GM06990 (cell line): ENCODE results near the gene KCND3.

Experiments used
- DNase-seq: peaks from one replicate; pipeline ENCODE4 v3.0.0-alpha.2; 2011; ENCODE audit not compliant: insufficient read length; ENCODE audit errors: extremely low read depth
- H3K27me3 ChIP-seq: replicated peaks from 2 replicates; pipeline ENCODE4 v1.6.0; 2011; ENCODE audit warnings: low read length; ENCODE audit not compliant: control insufficient read depth, insufficient read depth
- H3K36me3 ChIP-seq: 2 replicates; pipeline ENCODE4 v1.5.1; 2011; ENCODE audit warnings: low read length; ENCODE audit not compliant: control insufficient read depth, insufficient read depth
- H3K4me3 ChIP-seq: replicated peaks from 2 replicates; pipeline ENCODE4 v1.5.1; 2011; ENCODE audit warnings: low read depth, mild to moderate bottlenecking, control low read depth, low read length
- CTCF ChIP-seq: IDR thresholded peaks from 2 replicates; pipeline ENCODE4 v1.5.1; 2011; ENCODE audit warnings: low read length, control low read depth, mild to moderate bottlenecking, inconsistent platforms; ENCODE audit not compliant: insufficient read depth, poor library complexity, severe bottlenecking

The KCND3 gene

GRCh38 chr1:111989531-111990025, at the start of gene KCND3:
TSS of gene KCND3 (minus strand) at chr1:111989668.
- peak; percentile 14 for DNase-seq
- peak within 1 kb of the TSS; percentile 44 for H3K4me3 ChIP-seq
- no peak for TF ChIP-seq CTCF
- H3K27me3 ChIP-seq = peaks cover 5% of the 10 kb centered on the region
- no peaks in the 10 kb centered on the region for H3K36me3 ChIP-seq

GRCh38 chr1:112034277-112034676, 44.8 kb upstream of the KCND3 start:
- Histone ChIP-seq H3K4me3 (no peak overlapping the region), H3K36me3 (no peaks in the 10 kb centered on the region), H3K27me3 (no peaks in the 10 kb centered on the region; the same call in 1 of the 2 replicates)
- TF ChIP-seq CTCF = no peak
- DNase-seq = no peak

GRCh38 chr1:112033439-112034120, 44.1 kb upstream of the KCND3 start:
- no peaks in the 10 kb centered on the region; the same call in 1 of the 2 replicates for H3K27me3 ChIP-seq
- no peak overlapping the region for H3K4me3 ChIP-seq
- DNase-seq = no peak
- H3K36me3 ChIP-seq = no peaks in the 10 kb centered on the region
- no peak for TF ChIP-seq CTCF

GRCh38 chr1:112030157-112030556, 40.7 kb upstream of the KCND3 start:
- no peak overlapping the region for H3K4me3 ChIP-seq
- no peak for DNase-seq
- no peaks in the 10 kb centered on the region for H3K36me3 ChIP-seq
- no peaks in the 10 kb centered on the region; the same call in 1 of the 2 replicates for H3K27me3 ChIP-seq
- no peak for TF ChIP-seq CTCF

GRCh38 chr1:112027696-112028095, 38.2 kb upstream of the KCND3 start:
- H3K36me3 ChIP-seq = no peaks in the 10 kb centered on the region
- no peak overlapping the region for H3K4me3 ChIP-seq
- no peak for TF ChIP-seq CTCF
- no peak for DNase-seq
- H3K27me3 ChIP-seq = no peaks in the 10 kb centered on the region; the same call in 1 of the 2 replicates

GRCh38 chr1:112026501-112026900, 37.0 kb upstream of the KCND3 start:
- H3K4me3 ChIP-seq = no peak overlapping the region
- no peaks in the 10 kb centered on the region for H3K36me3 ChIP-seq
- DNase-seq = no peak
- H3K27me3 ChIP-seq = peaks cover 1% of the 10 kb centered on the region; the same call in 1 of the 2 replicates
- no peak for TF ChIP-seq CTCF
